Suppressor macrophage (primary cell): ENCODE results near the gene IRF3.

ENCODE experiments used
- DNase-seq, 4 experiments: peaks; one replicate each; pipeline ENCODE4 v3.0.0-alpha.2; 2020 to 2022

IRF3 gene

DNA sequence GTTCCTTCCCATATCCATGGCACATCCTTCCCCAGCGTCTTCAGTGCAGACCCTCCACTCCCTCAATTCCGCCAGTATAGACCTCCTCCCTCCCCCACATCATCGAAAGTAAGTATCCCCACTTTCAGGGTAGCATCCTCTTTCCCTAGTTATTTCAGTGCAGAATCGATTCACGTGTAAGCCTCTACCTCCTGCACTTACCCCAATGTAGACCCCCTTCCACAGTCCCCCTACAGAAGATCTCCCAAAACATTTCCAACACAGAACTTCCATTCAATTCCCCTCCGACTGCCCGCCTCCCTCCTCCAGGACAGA, 664 bp downstream of the IRF3 start:
- no peak for DNase-seq

DNA sequence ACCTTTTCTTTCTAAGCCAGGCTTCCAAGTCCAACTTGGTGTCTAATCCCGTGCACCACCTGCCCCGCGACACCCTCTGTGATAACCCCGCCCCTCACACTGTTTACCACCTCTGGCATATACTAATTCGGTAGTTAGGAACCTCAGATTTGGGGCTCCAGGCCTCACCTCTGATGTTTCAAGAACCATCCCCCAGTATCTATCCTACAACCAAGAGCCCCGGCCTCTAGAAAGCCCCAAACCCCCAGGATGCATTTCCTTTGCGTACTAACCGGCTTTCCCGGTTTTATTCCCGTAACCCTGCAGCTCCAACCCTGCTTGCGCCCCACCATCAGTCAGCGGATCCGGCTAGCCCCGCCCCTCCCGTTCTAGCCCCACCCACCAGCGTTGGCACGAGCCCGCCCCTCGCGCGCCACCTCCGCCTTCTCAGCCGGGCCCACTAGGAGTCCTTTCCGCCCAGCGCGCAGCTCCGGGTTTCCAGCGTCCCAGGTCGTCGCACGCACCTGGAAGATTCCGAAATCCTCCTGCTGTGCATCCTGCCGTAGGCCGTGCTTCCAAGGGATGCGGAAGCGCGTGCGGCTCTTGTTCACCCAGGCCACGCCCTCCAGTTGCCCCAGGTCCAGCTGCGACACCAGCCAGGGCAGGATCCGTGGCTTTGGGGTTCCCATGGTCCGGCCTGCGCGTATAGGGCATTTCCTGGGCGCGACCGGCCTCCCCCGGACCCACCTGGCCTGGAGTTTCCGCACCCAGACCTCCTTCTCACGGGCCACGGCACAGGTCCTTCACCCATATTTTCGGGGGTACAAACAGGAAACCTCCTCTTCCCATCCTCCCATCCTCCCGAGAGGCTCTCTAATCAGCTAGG, 1.3 kb downstream of the IRF3 start:
- peak; percentile 76 to 93 (median 85) for DNase-seq

DNA sequence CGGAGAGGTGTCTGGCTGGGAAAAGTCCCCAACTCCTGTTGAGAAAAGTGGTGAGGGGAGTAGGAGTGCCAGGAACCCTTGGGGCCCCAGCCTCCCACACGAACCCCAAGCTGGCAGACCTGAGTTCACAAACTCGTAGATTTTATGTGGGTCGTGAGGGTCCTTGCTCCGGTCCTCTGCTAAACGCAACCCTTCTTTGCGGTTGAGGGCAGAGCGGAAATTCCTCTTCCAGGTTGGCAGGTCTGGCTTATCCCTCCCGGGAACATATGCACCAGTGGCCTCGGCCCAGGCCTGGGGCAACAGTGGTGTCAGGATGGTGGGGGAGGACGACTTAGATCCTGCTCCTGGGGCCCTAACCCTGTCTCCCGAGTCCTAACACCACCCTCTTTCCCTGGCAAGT, 2.4 kb downstream of the IRF3 start:
- no peak for DNase-seq

DNA sequence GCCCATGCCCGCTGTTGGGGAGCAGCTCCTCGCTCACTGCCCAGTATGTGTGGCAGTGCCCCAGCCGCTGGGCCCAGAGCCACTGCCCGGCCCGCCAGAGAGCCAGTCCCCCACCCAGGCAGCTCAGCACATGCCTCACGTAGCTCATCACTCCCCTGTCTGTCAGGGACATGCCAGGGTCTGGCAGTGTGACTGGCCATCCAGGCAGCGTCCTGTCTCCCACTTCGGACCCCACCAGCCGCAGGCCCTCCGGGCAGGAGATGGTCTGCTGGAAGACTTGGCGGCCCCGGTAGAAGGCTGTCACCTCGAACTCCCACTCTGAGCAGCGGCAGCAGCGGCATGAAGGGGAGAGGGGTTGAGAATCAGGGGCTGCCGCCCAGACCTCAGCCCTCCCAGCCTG, 3.6 kb downstream of the IRF3 start:
- no peak for DNase-seq

DNA sequence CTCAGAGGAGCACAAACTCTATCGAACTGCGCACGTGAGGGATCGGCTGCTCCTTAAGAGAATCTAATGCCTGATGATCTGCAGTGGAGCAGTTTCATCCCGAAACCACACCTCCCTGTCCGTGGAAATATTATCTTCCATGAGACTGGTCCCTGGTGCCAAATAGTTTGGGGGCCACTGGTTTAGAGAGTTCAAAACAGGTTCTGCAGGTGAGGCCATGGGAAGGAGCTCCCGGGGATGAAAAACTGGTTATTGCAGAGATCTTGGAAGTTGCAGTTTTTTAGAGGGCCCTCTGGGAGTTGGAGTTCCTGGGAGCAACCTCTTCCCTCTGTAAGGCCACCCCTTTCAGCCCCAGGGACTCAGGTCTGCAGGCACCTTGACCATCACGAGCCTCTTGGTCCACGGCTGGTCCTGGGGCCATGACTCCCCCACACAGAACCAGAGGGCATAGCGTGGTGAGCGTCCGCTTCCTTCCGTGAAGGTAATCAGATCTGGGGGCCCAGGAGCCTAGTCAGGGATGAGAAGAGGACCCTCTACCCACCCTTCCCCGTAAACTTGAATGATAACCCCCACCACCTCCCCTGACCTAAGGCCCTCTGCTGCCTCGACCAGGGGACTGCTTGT, 5.2 kb downstream of the IRF3 start:
- DNase-seq: no peak

DNA sequence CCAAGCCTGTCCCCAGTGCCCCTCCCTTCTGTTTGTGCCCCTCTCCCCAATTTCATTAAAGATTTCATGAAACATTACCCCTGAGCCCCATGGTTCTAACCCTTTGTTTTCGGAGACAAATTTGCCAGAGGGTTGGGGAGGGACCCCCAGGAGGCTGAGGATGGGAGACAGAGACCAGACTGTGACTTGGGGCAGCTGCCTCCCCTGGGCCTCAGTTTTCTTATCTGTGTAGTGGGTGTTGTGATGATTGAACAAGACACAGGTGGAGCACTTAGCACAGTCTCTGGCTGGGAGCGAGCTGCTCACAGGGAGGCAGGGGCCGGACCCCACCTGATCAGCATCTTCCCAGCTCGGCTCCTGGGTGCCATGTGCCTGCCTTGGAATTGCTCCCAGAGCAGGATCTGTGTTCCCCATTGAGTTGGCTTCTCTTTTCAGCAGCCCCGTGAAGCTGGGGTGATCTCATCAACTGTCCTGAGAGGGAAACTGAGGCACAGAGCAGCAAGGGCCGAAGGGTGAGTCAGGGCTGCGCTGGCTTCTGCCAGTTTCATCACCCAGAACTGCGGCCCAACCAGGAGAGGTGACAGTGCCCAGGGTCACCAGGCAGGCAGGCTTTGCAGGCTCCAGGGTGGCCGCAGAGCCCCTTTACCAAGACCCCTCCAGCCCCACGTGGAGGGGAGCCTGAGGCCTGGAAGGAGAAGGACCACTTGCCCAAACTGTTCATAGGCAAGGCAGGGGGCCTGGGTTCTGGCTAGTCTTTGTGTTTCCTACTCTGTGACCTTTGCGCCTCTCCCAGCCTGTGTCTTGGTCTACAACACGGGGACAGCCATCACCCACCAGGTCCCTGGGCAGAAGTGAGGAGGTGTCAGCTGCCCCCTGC, 6.9 kb downstream of the IRF3 start:
- DNase-seq: no peak

DNA sequence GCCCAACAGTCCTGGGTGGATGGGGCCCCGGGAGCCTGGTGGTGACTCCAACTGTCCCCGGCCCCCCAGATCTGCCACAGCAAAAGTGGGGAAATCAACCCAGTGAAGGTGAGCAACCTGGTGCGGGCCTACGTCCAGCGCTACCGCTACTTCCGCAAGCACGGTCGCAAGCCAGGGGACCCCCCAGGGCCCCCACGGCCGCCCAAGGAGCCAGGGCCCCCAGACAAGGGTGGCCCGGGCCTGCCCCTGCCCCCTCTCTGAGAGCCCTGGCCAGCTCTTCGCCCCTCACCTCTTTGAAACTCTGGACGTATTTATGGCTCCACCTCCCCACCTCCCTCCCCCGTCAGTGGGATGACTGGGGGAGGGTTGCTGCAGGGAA, 7.5 kb downstream of the IRF3 start:
- no peak for DNase-seq

DNA sequence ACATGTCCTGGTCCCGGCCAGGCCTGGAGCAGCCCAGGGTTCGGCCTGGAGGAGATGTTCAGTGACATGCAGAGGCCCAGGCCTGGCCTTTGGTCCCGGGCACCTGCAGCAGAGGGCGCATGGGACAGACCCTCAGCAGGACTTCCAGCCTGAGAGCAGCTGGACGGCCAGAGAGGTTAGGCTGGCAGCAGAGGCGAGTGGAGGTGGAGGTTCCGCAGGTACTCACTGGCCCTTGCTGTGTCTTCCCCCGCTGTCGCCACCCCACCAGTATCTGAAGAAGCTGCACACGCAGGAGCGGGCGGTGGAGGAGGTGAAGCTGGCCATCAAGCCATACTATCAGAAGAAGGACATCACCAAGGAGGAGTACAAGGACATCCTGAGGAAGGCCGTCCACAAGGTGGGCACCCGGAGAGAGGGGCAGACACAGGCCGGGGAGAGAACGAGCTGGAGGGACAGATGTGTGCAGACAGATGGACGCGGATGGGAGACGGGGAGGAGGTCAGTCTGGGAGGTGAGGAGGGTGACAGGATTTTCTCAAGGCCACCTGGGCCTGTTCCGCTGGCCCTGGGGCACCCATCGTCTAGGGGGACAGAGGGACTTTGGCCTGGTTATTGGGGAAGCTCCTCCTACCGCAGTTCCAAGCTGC, 8.0 kb downstream of the IRF3 start:
- no peak for DNase-seq

DNA sequence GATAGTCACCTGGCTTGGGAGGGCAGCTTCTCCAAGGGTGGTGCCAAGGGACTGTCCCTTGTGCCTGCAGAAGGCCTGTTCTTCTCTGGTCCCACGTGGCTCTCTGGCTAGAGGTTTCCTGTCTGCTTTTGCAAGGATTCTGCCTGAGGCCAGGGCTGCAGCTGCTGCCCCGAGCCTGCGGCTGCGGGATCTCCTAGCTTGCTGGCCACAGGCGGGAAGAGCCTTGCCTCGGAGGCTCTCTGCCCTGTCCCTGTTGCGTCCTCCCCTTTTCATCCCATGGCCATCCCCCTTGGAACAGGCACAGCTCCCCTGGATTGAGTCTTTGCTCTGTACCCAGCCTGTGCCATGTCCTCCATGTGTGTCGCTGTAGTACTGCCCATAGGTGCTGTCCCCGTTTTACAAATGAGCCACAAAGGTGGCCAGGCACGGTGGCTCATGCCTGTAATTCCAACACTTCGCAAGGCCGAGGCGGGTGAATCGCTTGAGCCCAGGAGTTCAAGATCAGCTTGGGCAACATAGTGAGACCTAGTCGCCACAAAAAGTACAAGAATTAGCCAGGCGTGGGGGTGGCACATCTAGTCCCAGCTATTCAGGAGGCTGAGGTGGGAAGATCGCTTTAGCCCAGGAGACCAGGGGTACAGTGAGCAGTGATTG, 9.1 kb downstream of the IRF3 start:
- DNase-seq: no peak

DNA sequence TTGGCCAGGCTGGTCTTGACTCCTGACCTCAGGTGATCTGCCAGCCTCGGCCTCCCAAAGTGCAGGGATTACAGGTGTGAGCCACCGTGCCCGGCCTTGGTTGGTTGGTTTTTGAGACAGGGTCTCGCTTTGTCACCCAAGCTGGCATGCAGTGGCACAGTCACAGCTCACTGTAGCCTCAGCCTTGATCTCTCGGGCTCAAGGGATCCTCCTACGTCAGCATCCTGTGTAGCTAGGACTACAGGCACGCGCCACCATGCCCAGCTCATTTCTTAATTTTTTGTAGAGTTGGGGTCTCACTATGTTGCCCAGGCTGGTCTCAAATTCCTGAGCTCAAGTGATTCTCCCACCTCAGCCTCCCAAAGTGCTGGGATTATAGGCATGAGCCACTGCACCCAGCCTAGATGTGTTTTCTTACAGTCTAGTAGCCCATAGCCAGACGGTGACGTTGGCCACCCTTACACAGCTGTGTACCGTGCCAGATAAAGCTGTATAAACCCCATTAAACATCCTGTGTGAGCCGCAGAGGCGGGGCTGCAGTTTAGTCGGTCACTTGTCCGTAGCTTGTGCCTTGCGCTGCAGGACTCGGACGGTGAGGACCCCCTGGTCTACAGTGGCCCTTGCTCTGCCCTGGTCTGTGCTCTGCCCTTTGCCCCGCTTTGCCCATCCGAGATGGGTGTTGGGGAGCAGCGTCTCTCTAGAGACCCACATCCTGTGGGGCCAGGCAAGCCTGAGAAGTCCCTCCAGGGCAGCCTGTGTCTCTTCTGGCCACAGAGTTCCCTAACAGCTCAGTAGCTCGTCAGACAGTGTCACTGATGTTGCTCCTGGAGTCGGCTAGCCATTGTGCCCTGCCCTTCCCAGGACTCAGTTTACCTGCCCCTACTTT, 9.8 kb downstream of the IRF3 start:
- no peak for DNase-seq

DNA sequence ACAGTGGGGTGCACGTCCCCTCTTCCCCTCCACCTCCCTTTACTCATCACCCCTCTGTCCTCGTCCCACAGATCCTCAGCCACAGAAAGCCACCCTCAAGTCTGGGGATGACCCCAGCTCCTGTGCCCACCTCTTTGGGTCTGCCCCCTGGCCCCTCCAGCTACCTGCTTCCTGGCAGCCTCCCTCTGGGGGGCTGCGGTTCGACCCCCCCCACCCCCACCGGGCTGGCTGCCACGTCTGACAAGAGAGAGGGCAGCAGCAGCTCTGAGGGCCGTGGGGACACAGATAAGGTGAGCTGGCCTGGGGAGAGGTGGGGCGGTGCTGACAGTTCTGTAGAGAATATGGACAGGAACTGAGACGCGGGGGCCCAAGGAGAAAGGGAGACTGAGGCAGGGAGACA, 11.1 kb downstream of the IRF3 start:
- DNase-seq: no peak

DNA sequence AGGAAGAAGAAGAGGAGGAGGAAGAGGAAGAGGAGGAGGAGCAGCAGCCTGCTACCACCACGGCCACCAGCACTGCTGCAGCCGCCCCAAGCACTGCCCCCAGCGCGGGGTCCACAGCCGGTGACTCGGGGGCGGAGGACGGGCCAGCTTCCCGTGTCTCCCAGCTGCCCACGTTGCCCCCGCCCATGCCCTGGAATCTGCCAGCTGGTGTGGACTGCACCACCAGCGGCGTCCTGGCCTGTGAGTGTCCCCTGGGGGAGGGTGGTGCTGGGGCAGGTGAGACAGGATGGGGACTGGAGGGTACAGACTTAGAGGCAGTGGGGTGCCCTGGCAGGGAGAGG, 12.2 kb downstream of the IRF3 start:
- DNase-seq: no peak

DNA sequence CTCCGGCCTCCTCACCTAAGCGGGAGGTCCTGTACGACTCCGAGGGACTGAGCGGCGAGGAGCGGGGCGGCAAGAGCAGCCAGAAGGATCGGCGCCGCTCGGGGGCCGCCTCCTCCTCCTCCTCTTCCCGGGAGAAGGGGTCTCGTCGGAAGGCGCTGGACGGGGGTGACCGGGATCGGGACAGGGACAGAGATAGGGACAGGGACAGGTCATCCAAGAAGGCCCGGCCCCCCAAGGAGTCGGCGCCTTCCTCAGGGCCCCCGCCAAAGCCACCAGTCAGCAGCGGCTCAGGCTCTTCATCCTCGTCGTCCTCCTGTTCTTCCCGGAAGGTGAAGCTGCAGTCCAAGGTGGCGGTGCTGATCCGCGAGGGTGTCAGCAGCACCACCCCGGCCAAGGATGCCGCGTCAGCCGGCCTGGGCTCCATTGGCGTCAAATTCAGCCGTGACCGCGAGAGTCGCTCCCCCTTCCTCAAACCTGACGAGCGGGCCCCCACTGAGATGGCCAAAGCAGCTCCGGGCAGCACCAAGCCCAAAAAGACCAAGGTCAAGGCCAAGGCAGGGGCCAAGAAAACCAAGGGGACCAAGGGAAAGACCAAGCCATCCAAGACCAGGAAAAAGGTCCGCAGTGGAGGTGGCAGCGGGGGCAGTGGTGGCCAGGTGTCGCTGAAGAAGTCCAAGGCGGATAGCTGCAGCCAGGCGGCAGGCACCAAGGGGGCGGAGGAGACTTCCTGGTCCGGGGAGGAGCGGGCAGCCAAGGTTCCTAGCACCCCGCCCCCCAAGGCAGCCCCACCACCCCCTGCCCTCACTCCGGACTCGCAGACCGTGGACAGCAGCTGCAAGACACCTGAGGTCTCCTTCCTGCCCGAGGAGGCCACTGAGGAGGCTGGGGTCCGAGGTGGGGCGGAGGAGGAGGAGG, 12.8 kb downstream of the IRF3 start:
- no peak for DNase-seq

DNA sequence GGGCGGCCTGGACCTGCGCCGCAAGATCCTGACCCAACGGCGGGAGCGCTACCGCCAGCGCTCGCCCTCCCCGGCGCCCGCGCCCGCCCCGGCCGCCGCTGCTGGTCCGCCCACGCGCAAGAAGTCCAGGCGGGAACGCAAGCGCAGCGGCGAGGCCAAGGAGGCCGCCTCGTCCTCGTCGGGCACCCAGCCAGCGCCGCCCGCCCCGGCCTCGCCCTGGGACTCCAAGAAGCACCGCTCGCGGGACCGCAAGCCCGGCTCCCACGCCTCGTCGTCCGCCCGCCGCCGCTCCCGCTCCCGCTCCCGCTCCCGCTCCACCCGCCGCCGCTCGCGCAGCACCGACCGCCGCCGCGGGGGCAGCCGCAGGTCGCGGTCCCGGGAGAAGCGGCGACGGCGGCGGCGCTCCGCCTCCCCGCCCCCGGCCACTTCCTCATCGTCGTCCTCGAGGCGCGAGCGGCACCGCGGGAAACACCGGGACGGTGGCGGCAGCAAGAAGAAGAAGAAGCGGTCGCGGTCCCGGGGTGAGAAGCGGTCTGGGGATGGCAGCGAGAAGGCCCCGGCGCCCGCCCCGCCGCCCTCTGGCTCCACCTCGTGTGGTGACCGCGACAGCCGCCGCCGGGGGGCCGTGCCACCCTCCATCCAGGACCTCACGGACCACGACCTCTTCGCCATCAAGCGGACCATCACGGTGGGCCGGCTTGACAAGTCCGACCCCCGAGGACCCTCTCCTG, 13.7 kb downstream of the IRF3 start:
- no peak for DNase-seq

DNA sequence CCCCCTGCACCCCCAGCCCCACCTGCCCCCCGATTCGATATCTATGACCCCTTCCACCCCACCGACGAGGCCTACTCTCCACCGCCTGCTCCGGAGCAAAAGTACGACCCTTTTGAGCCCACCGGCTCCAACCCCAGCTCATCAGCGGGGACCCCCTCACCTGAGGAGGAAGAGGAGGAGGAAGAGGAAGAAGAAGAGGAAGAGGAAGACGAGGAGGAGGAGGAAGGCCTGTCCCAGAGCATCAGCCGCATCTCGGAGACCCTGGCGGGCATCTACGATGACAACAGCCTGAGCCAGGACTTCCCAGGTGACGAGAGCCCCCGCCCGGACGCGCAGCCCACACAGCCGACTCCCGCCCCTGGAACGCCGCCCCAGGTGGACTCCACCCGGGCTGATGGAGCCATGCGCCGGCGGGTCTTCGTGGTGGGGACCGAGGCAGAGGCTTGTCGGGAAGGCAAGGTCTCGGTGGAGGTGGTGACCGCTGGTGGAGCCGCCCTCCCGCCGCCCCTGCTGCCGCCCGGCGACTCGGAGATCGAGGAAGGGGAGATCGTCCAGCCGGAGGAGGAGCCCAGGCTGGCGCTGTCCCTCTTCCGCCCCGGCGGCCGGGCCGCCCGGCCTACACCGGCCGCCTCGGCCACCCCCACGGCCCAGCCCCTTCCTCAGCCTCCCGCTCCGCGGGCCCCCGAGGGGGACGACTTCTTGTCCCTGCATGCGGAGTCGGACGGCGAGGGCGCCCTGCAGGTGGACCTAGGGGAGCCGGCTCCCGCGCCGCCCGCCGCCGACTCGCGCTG, 14.4 kb downstream of the IRF3 start:
- no peak for DNase-seq

DNA sequence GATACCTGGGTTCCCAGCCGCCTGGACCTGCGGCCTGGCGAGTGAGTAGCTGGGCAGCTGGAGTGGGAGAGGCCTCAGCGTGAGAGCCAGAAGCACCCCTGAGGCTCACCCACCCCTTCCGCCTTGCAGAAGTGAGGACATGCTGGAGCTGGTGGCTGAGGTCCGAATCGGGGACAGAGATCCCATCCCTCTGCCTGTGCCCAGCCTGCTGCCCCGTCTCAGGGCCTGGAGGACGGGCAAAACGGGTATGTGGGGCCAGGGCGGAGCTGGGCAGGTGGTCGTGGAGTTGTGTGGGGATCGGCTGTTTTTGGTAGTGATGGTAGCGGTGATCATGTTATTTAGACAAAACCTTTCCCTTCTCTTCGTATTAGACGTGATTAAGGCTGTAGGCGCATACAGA, 19.1 kb downstream of the IRF3 start:
- DNase-seq: no peak

DNA sequence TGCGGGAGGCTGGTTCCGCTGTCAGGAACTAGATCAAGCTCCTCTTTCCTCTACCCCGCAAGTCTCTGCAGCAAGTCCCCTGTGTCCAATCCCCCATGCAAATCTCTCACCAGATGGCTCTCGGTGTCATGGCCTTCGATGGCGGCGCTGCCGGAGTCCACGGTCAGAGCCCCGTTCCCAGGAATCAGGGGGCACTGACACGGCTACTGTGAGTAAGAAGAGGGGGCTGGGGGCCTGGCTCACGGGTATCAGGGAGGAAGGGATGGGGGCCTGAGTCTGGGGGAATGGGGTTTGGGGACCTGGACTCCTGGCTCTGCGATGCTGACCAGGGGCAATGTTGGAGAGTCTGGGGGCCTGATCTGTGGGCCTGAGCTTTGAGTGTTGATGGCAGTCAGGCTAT, 19.7 kb downstream of the IRF3 start:
- no peak for DNase-seq

DNA sequence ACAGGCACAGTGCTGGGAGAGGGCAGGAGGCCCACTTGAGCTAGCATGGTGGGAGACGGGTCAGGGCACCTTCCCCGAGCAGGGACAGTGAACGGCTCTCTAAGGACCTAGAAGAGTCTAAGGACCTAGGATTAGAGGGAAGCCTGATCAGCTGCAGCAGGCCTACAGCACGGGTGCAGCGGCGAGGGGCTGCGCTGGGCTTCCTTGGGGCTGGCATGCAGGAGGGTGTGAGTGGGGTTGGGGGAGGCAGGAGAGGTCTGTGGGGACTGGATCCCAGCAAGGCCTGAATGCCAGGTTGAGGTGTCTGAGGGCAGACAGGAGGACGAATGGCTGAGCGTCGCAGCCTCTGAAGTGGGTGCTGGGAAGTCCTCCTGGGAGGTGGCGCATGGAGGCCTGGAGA, 20.1 kb downstream of the IRF3 start:
- no peak for DNase-seq

DNA sequence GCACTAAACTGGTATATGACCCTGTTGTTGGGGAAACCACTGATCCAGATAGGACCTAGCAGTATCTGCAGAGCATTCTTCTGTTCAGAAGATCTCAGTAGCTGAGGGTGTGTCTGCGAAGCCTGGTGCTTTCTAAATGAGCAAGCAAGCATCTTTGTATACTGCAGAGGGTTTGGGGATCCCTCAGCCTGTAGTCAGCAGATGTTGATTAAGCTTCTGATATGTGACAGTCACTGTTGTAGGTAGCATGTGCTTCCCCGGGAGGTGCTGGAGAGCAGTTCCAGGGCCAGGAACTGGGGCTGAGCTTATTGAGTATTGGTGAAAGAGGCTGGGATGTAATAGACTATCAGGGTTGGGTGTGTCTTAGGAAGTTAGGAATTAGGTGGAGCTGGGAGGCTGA, 22.2 kb downstream of the IRF3 start:
- peak in 2 of 4 experiments; percentile 16 to 28 for DNase-seq
